GM23338 (cell line): ENCODE data around the gene C1orf185. TPM values are rescaled to one million over a fixed set of nuclear protein-coding genes. Genes with fewer than 3 reads are reported as not detected.

Experiments
- microRNA counts: library from miRNA; unstranded; fragments of <30 nt; microRNA quantifications from one replicate; lab custom pipeline; 2017
- microRNA-seq: library from miRNA; unstranded; fragments of <30 nt; microRNA quantifications from one replicate; pipeline ENCODE4, GENCODE V29; 2017
- polyA plus RNA-seq: library from polyadenylated mRNA; unstranded; fragments of >200 nt; fragmentation: Nextera tagmentation; extraction: Ambion mirVana; gene quantifications from 2 replicates; pipeline ENCODE4 v1.2.1, GENCODE V29; 2016
- small RNA-seq: library from RNA; depleted of rRNA; stranded (forward); fragments of <200 nt; gene quantifications from one replicate; pipeline ENCODE3, GENCODE V24; 2014; ENCODE audit warnings: low replicate concordance
- total RNA-seq: library from RNA; depleted of rRNA; stranded (reverse); fragments of >200 nt; shearing (Covaris generic); gene quantifications from 2 replicates; pipeline ENCODE4 v1.2.3, GENCODE V29; 2014; rRNA removed

Gene C1orf185
- total and polyA plus RNA-seq, 2 experiments from 2014 or later = not detected

MicroRNAs encoded within 50 kb of the gene (microRNA counts, 767-probe panel; counts per million panel counts)
- microRNA hsa-miR-4421 (lab: Ali Mortazavi, UCI) = not detected

Small RNA genes within 50 kb of the gene (microRNA-seq; reads per million reads assigned to microRNA genes)
- gene MIR4421 (not detected), gene MIR6500 (not detected)

Small RNA genes within 50 kb of the gene (small RNA-seq; reads per million reads assigned to genes)
- gene MIR4421 (not detected), gene MIR6500 (not detected), gene RF00019 (not detected)

Other genes with a start within 250 kb of the C1orf185 start
- 53.2 and 54.2 TPM in 2 replicates for gene FAF1, start 142.0 kb upstream of the C1orf185 start, total RNA-seq
- gene FAF1, start 142.0 kb upstream of the C1orf185 start, polyA plus RNA-seq = 19.8 and 24.1 TPM in 2 replicates
- not detected in 2 replicates for gene CDKN2C, start 132.0 kb upstream of the C1orf185 start, total RNA-seq
- not detected in 2 replicates for gene CDKN2C, start 132.0 kb upstream of the C1orf185 start, polyA plus RNA-seq
- gene RNF11, start 134.0 kb downstream of the C1orf185 start, total RNA-seq = 43.0 and 48.6 TPM in 2 replicates
- gene RNF11, start 134.0 kb downstream of the C1orf185 start, polyA plus RNA-seq = 22.3 and 23.7 TPM in 2 replicates
- 5.4 and 7.1 TPM in 2 replicates for gene TTC39A, start 228.3 kb downstream of the C1orf185 start, total RNA-seq
- gene TTC39A, start 228.3 kb downstream of the C1orf185 start, polyA plus RNA-seq = 2.0 and 2.3 TPM in 2 replicates